ENCODE data around the gene FOXE3.

FOXE3 gene

DNA sequence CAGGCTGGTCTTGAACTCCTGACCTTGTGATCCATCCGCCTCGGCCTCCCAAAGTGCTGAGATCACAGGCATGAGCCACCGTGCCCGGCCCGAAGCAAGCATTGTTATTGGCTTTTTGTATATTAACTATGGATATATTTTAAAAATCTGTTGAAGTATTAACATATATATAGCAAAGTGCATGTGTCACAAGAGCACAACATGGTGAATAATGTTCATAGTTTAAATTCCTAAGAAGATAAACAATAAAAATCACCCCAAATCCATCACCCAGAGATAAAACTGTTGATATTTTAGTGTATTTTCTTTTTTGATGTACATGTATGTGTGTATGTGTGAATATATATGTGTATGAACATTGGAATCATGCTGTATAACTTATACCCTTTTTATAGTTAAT lies 9.1 kb upstream of the FOXE3 start:
- no peak for DNase-seq

DNA sequence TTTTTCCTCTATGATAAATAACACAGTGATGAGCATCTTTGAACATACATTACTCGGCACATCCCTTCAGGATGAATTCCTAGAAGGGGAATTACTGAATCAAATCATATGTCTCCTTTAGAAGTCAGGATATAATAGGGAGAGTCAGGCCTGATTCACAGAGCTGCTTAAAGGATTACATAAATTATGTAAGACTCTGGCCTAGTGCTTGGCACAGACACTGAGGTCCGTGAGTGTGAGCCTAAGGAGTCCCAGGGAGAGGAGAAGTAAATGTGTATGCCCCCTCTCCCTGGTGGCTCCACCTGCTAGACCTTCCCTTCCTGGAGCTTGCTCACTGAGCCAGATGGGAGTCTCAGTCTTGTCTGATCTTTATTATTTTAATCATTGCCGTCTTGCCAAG lies 8.6 kb upstream of the FOXE3 start:
- no peak for DNase-seq

DNA sequence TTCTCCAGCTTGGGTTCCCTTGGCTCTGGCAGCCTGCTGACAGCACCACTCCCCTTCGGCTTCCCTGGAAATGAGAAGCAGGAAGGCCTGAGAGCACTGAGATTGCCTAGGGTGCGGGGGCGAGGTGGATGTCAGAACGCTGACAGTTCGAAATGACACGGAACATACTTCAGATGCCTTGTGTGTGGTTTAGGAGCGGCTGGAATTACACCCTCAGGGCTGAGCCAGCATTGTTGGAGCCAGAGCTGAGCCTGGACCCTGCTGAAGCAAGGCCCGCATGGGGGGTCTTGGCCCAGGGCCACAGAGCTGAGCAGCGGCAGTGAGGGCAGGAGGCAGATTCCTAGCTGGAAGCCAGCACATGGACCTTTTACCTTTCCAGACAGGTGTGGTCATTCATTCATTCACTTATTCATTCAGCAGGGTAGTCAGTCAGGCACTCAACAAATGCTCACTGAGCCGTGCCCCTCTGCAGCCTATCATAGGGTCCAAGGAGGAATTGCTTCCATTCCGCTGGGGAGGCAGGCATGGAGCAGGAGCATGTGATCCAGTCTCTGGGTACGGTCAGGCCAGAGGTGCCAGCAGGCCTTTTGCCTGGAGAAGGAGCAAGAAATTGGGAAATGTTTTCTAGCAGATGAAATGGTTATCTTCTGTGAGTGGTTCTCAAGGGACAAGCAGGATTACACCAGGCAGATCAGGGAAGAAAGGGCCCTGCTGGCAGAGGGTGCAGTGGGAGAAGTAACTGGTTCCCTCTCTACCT lies 6.6 kb upstream of the FOXE3 start:
- no peak for DNase-seq

DNA sequence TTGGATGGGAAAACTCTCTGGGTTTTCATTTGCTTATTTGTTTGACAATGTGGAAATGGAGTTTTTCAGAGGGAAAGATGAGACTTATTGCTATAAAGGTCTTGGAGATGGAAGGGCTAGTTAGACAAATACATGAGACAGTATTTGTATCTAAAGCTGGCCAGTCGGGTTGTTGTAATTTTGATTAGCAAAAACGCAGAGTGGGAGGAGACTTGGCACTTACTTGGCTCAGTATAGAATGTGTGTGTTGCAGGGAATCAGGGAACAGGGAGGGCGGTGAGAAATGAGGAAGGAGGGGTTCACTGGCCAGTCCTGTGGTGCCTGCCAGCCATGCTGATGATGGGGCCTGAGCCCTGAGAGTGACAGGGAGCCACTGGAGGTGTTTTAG lies 6.0 kb upstream of the FOXE3 start:
- no peak for DNase-seq

DNA sequence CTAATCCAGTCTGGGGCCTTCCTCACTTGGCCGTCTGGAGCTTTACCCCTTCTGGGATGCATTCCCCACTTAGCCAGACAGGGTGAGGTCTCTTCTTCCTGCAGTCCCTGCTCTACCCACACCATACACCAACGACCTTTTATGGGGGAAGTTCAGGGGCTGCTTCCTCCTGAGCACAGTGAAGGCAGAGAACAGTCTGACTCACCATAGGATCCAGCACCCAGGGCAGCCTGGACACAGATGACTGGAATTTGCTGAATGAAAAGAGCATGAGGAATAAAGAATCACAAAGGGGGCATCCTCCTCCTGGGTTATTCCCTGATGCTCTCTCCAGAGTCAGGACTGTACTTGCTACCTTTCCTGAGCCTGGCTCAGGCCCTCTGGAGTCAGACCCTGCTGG lies 4.6 kb upstream of the FOXE3 start:
- no peak for DNase-seq

DNA sequence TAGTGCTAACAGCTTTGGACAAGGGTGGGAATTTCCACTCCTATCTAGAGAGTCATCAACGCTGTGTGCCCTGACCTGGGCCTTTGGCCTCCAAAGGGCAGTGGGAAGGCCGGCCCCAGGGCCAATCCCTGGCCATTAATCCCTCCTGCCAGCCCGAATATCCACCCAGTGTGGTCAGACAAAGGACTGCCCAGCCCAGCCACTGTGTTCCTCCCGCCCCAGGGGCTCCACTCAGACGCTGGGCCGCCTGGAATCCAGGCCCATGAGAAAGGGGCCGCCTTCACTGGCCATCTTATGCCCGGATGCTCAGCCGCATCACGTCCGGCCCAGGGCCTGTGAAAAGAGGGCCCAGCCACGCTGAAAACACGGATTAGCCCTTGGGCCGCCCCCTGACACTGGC lies 3.6 kb upstream of the FOXE3 start:
- DNase-seq, result no peak

DNA sequence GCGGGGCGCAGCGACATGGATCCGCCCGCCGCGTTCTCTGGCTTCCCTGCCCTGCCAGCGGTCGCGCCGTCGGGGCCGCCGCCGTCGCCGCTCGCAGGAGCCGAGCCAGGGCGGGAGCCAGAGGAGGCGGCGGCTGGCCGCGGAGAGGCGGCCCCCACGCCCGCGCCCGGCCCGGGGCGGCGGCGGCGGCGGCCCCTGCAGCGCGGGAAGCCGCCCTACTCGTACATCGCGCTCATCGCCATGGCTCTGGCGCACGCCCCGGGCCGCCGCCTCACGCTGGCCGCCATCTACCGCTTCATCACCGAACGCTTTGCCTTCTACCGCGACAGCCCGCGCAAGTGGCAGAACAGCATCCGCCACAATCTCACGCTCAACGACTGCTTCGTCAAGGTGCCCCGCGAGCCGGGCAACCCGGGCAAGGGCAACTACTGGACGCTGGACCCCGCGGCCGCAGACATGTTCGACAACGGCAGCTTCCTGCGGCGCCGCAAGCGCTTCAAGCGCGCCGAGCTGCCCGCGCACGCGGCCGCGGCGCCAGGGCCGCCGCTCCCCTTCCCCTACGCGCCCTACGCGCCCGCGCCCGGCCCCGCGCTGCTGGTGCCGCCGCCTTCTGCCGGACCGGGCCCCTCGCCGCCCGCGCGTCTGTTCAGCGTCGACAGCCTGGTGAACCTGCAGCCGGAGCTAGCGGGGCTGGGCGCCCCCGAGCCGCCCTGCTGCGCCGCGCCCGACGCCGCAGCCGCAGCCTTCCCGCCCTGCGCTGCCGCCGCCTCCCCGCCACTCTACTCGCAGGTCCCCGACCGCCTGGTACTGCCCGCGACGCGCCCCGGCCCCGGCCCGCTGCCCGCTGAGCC lies 459 bp downstream of the FOXE3 start:
- no peak for DNase-seq

DNA sequence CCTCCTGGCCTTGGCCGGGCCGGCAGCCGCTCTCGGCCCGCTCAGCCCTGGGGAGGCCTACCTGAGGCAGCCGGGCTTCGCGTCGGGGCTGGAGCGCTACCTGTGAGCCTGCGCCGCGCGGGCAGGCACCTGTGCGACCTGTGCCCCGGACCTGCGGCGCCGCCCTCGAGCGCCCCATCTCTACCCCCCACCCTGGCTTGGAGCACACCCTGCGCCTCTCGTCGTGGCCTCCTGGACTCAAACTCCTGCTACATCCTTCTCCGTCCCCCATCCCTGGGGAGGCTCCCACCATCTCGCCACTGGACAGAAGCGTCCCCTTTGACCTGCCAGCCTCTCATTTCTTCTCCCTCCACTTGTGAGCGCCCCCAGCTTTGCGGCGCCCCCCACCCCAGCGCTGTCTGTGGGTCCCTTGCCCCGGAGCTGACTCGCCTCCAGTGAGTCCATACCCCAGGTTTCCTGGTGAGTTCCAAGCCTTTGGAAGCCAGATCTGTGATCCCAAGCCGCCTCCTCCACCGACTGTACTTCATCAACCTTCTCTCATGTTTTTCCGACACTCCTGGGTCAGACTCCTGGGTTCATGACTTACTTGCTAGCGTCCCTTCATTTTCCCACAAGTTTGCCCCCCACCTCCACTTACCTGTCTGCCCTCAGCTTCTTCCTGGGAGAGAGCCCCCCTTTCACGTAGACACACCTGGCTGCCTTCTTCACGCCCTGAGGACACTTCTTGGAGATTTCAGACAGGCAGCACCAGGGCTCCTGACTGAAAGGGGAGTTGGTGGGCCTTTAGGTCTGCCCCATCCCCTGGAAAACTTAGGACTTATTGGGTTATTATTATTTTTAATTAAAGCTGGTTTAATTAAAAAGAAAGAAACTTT lies 1.3 kb downstream of the FOXE3 start:
- DNase-seq, result no peak

DNA sequence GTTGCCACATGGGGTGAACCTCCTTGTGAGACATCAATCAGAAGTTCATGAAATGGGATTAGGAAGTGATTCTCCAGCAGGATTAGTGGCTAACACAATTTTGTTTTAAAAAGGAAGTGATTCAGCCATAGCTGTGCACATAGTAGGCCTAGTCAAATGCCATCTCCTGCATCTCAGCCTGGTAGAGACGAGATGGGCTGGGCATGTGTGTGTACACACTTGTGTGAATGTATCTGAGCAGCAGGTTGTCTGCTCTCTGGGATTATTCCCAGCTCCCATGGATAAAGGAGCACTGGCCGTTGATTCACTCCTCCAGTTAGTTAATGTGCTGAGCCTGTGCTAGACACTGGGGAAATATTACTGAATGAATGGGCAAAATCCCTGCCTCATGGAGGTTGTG lies 2.0 kb downstream of the FOXE3 start:
- no peak for DNase-seq

DNA sequence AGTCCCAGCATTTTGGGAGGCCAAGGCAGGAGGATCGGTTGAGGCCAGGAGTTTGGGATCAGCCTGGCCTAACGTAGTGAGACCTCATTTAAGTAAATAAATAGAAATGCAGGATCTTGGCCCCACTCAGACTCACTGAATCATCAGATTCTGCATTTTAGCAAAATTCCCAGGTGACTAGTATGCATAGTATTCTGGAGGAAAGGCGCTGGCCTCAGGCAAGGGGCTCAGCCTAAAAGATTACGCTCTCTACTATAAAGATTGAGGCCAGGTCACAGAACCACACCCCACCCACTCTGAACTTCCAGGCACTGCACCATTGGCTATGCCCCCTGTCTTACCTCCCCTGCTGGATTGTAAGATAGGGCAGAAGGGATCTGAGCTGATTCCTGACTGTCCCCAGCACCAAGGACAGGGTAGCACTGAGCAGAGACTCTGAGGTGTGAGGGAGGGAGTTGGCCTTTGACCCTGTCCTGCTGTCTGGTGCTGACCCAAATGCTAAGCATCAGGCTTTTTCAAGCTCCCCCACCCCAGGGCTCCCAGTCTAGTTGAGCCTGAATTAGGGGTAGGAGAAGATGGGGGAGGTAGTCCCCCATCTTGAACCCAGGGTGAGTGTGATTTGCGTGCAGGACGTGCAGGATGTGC lies 2.7 kb downstream of the FOXE3 start:
- no peak for DNase-seq

DNA sequence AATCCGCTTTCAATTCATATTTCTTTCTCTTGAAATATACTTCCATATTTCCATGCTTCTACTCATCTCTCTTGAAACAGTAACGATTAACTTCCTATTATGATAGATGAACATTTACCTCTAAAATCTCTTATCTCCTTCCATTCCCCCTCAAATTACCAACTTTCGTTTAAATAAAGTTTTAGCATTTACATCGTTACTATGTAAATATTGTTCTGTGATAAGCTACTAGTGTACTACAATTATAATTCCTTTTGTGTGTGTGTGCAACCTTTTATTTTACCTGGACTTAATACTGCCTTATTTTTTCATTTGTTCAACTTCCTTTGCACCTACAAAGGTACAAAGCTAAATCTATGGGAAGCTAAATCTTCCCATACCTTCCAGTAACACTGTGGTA lies 4.5 kb downstream of the FOXE3 start:
- DNase-seq, result no peak

DNA sequence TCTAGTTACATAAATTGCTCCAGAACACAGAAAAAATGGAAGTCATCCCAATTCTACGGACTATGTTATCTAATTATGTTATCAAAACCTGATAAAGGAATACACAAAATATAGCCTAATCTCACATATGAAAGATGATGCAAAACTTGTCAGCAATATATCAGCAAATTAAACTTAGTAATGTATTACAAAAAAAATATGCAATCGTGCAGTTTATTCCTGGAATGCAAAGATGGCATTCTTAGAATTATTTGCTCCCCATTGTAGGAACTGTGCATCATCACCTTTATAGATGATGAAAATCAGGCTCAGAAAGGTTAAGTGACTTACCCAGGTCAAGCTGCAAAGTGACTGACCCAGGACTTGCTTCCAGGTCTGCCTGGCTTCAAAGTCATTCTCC lies 7.8 kb downstream of the FOXE3 start:
- no peak for DNase-seq

DNA sequence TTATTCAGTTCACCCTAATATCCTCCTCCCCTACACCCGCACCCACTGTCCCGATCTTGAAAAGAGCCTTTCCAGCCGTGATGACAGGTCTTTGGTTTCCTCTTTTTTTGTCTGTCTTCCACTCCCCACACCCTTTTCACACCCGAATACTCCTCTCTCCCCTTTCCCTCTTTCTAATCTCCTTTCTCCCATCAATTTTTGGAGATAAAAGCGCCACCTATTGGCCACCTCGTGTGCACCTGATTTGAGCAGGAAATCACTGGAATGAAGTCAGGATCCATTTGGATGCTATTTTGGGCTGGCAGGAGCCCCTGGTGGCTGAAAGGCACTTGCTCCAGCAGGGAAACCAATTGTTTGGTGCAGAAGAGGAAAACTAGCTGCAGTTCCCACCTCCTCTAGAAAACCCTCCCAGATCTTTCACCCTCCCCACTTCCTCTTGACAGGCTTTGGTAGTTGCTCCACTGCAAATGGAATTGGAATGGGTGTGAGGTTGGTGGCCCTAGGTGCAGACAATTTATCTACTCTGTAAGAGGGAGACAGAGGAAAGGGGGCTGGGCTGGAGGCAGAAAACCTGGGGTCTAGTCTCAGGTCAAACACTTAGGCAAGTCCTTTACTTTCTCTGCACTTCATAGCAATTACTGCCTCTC lies 8.4 kb downstream of the FOXE3 start:
- no peak for DNase-seq

DNA sequence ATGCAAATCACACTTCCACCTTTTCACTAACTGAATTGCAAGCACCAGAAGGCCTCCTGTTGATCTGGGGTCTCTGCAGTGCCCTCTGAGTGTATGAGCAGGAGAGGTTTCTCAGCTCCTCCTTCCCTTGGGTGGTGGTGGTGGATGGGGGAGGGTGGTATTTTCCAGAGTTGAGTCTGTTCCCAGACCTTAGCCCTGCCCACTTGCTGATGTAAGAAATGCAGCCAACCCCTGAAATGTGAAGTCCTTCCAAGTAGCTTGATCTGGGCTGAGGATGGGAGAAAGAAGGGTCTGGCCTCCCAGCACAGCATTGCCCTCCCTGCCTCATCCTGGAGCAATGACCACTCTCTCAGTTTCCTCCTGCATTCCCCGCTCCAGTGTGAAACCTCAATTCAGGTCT lies 15.4 kb downstream of the FOXE3 start:
- DNase-seq, result no peak

DNA sequence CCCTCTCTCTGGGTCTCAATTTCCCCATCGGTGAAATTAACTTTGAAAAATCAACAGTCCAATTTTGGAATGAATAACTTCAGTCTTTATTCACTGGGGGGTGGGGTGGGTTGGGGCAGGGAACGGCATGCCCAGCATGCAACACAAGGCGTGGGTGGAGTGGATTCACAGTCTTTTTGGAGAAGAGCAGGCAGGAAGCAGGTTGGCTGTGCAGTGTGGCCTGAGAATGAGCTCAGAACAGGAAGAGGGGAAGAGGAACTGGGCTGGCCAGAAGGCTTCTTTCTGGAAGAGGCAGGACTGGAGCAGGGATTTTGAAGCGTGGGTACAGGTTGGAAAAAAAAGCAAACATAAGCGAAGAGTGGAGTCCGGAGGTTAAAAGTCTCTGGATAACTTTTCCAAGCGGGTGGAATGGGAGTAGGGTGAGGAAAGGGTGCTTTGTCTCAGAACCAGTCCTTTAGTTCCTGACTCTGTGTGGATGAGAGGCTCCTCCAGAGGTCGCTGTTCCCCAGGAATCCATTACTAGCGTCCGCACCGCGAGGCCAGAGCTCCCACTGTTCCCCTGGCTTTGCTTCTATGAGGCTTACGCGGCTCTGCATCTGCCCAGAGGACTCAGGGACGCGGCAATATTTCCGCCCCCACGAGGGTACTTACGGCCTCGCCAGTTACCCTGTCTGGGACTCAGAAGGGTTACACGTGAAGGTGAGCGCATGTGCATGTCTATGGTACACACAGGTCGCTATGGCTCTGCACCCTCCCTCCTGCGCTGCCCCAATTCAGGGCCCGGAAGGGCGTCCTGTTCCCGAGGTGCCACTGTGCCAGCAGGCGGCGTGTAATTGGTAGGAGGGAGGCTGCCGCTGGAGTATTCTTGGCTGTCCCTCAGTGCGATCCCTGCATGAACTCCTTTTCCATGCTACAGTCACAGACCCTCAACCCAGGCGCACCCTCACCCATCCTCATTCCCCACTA lies 16.3 kb downstream of the FOXE3 start:
- peak; percentile 32 to 65 for DNase-seq

DNA sequence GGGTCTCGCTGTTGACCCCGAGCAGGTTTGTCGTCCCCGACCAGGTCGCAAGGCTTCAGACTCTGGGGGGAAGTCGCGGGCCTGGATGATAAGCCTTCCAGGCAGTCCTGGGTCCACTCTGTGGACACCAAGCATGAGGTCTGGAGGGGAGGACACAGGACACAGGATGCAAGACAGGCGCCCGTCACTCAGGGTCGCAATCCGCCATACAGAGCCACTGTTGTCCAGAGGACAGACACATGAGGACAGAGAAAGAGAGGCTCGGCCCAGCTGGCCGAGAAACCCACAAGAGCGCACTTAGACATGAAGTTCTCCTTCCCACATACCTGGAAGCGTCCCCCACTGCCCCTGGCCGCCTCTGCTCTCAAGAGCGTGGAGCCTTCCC lies 16.9 kb downstream of the FOXE3 start:
- DNase-seq, result no peak

DNA sequence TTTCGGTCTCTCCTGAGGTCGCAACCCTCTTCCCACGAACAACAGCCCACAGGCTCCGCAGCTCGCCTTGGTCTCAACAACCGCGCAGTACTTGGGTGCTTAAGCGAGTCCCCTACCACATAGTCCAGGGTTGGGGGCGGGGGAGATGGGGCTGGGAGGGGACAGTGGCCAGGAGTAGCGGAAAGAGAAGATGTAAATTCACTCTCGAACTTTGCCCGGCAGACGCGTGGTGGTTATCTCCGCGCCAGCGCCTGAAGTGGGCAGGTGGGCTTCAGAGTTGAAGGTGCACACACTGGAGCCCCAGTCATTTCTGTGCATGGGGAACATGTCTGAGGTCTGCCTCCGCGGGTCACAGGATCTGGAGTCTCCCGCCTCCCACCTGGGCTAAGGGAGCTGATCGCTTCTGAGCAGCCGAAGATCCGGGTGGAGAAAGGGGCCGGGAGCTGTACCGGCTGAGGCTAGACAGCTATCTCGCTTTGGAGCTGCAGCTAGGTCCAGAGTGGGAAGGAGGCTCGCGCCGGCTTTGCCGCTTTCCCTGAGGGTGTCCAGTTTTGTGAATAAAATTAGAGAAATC lies 17.5 kb downstream of the FOXE3 start:
- DNase-seq, result no peak

DNA sequence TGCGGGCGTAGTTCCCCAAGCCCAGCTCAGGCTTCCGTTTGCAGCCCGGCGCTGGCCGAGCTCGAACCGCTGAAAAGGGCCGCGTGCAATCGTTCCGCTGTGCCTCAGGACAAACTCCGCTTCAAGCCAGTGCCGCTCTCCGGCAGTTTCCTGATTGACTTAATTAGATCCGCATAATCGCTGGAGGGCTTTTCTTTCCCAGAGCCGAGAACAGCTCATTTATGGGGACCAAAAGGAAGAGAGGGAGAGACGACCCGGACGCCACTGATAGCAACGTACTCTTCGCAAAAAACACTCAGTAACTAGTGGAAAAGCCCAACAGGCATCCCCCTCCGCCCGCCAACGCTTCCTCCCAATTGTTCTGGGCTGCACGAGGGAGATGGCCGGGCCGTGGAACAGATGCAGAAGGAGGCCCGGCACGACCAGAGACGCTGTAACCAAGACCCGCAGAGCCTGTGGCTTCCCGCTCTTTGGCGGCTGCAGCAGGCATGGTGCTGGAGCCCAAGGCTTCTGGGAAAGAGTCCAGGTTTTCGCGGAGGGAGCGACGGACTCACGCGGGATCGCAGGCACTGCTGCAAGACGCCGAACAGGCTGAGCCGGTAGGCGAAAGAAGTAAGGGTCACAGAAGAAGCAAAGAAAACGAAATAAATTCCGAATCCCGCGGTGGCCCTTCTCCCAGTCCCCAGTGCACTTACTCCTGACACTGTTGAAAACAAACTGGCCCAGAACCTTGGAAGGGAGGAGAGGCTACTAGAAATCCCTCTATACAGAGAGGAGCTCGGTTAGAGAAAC lies 18.2 kb downstream of the FOXE3 start:
- no peak for DNase-seq

DNA sequence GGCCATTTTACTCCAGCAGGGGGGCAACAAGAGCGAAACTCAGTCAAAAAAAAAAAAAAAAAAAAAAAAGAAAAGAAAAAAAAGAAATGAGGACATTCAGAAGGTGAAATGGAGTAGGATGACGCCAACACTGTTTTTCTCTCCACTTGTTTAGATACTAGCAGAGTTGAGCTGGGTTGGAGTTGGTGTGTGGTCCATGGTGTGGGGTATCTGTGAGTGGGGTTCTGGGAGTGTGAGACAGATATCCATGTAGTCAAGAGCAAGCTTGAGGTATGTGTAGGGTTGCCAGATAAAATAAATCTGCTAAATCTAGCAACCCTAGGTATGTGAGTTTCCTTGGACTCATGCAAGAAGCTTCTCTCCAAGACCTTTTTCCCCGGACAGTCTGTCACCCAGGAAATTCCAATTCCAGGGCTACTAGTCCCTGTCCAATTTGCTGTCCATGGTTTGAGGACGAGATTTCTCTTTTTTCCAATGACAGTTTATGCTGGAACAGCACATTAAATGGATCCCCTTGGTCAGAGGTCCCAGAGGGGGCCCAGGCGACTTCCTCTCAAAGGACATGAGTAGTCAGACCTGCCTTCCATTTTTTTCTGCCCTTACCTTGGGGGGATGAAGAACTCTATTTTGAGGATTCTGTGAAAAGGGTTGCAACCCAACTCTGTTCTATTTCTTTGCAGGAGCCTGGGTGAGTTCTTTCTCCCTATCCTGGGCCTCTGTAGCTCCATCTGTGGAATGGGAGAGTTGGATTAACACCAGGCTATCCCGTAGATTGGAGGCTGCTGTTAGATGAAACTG lies 19.6 kb downstream of the FOXE3 start:
- no peak for DNase-seq
